HG03558 (cell line): ENCODE data around the gene C4orf50.
"Not testable (repeated sequence)": the region's sequence is repeated elsewhere in the genome, so short reads cannot be mapped to it uniquely, and the experiment has no call there.

Experiments used
- ATAC-seq: cut with Tn5 transposase; IDR thresholded peaks from one replicate; pipeline ENCODE4 v1.9.1; 2021; ENCODE audit warnings: moderate number of reproducible peaks; ENCODE audit not compliant: unreplicated experiment; ENCODE audit errors: extremely low read depth

The C4orf50 gene

GRCh38 chr4:5881340-5881739, 136.9 kb downstream of the C4orf50 start:
- no peak for ATAC-seq

- no peak for ATAC-seq
Observed at GRCh38 chr4:5878359-5878758, 139.9 kb downstream of the C4orf50 start.

DNA sequence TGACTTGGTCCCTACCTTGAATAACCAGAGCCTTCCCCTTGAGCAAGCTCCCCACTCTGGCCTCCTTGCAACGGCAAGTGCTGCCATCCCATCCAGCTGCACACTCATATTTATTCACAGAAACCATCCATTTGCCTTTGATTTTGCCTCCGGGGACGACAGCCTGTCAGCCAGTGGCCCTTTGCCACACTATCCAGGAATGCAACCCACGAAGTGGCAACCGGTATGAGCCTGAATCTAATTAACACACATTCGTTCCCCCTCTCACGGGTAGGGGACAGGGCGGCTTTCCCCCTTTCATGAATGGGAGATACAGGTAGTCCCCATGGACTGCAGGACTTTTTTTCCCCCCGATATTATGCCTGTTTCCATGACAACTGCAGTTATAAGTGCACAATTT, 140.8 kb downstream of the C4orf50 start:
- ATAC-seq, result no peak

- ATAC-seq, result no peak
Observed at GRCh38 chr4:5874811-5875449, 143.3 kb downstream of the C4orf50 start.

DNA sequence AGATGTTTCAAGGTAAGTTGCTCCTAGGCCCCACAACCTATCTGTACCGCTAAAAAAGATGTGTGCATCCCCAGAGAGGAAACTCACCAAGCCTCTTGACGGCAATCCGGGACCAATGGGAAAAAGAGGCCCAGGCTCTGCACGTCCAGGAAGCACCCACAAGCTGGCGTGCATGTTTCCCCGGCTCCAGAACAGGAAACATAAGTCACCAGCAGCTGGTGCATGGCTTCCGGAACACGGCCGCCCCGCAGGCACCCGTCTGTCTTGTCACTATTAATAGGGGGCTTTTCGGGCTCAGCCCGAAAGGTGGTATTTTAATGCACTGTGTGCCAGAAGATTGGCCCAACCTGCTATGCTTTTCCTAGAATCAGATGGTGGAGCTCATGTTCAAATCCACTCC, 147.5 kb downstream of the C4orf50 start:
- ATAC-seq, result no peak

GRCh38 chr4:5869966-5870619, 148.1 kb downstream of the C4orf50 start:
- no peak for ATAC-seq

- ATAC-seq, result no peak
Observed at GRCh38 chr4:5867866-5868265, 150.4 kb downstream of the C4orf50 start.

GRCh38 chr4:5866841-5867813, 151.1 kb downstream of the C4orf50 start:
- no peak for ATAC-seq

DNA sequence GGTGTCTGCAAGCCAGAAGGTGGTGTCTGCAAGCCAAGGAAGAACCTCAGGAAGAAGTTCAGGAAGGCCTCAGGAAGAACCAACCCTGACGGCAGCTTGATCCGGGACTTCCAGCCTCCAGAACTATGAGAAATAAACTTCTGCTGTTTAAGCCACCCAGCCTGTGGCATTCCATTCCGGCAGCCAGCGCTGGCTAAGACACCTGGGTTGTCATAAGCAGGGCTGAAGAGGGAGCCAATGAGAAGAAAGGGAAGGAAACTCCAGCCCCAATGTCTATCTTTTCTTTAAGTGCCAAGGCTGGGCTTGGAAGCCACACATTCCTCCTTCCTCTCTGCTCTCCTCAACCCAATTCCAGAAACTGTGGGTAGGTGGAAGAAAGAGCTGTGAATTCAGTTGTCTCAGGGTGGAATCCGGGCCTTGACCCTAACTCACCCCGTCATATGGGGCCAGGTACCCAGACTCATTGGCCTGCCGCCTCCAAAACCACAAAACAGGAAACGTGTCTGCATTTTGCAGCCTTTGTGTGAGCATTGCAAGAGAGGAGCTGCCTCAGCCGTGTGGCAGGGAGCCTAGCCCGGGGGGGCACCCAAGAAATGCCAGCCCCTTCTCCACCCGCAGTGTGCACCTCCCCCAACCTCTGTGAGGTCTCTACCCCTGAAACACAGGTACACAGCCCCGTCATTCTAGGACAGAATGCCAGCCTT, 152.2 kb downstream of the C4orf50 start:
- ATAC-seq, result no peak

DNA sequence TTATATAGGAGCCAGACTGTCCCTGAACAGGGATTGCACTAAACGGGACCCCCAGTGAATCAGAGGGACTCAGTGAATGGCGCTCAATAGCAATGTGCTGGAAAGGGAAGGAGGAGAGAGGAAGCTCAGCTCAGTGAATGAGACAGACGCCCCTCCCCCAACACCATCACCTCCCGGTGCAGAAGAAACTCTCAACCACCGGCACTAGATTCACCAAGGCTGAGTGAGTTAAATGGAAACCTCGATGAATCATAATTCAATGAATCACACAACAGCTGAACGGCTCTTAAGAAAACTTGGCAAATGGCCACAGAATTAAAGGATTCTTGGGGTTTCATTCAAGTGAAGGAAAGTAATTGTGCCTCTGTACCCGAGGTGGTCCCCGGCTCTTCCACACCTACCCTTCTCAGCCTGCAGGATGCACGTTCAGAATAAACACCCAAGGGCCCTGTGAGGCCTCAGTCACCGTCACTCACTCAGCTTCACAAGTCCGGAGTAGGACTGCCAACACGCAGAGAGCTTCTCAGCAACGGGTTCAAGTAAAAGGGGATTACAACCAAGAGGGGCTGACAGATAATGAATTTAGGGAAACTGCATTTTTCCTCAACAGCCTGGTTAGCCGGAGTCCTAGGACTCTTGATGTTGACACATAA, 154.6 kb downstream of the C4orf50 start:
- ATAC-seq, result no peak

GRCh38 chr4:5858020-5858769, 160.0 kb downstream of the C4orf50 start:
- no peak for ATAC-seq

DNA sequence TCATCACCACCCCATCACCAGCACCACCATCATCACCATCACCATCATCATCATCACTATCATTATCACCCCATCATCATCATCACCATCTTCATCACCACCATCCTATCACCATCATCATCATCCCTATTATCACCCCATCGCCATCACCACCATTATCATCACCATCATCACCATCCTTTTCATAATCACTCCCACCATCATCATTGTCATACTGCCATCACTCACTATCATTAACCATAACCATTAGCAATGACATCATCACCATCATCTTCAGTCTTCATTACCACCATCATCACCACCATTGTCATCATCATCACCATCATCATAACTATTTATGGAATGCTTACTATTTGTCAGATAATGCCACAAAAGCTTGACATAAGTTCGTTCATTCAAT, 161.0 kb downstream of the C4orf50 start:
- ATAC-seq, result no peak

GRCh38 chr4:5856362-5856761, 161.9 kb downstream of the C4orf50 start:
- not testable (repeated sequence) for ATAC-seq

GRCh38 chr4:5854929-5855328, 163.3 kb downstream of the C4orf50 start:
- ATAC-seq, result no peak

- no peak for ATAC-seq
Observed at GRCh38 chr4:5852523-5853202, 165.6 kb downstream of the C4orf50 start.

GRCh38 chr4:5851637-5852301, 166.5 kb downstream of the C4orf50 start:
- ATAC-seq, result no peak
